Jurkat, Clone E6-1 (cell line): ENCODE results near the gene GLRA2.
"Not testable (repeated sequence)": the region's sequence is repeated elsewhere in the genome, so short reads cannot be mapped to it uniquely, and the experiment has no call there.

ENCODE experiments used
- DNase-seq: peaks from one replicate; pipeline ENCODE4 v3.0.0-alpha.2; 2011; ENCODE audit warnings: low read depth, low spot score
- H3K4me3 ChIP-seq: 2 replicates; pipeline ENCODE4 v1.5.1; 2011; ENCODE audit warnings: mild to moderate bottlenecking, low read length, control low read depth, moderate library complexity

The GLRA2 gene

GRCh38 chrX:14688331-14688730 lies 159.0 kb downstream of the GLRA2 start:
- not testable (repeated sequence) for DNase-seq, H3K4me3 ChIP-seq

DNA sequence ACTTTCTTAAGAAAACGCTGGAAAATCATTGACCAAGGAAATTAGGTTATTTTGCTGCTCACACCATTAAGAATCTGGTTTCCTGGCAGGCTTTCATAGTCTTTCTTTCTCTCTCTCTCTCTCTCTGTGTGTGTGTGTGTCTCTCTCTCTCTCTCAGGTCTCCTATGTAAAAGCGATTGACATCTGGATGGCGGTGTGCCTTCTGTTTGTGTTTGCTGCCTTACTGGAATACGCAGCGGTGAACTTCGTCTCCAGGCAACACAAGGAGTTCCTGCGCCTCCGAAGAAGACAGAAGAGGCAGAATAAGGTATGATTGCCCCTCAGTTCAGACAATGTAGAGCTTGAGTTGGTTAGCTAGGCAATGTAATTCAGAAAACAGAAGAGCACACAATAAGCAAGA lies 161.2 kb downstream of the GLRA2 start:
- DNase-seq = no peak
- no peak overlapping the region for H3K4me3 ChIP-seq

GRCh38 chrX:14694611-14695010 lies 165.3 kb downstream of the GLRA2 start:
- DNase-seq = no peak
- H3K4me3 ChIP-seq = no peak overlapping the region

- DNase-seq = no peak
- H3K4me3 ChIP-seq = no peak overlapping the region
Measured at GRCh38 chrX:14697451-14697850, 168.1 kb downstream of the GLRA2 start.

DNA sequence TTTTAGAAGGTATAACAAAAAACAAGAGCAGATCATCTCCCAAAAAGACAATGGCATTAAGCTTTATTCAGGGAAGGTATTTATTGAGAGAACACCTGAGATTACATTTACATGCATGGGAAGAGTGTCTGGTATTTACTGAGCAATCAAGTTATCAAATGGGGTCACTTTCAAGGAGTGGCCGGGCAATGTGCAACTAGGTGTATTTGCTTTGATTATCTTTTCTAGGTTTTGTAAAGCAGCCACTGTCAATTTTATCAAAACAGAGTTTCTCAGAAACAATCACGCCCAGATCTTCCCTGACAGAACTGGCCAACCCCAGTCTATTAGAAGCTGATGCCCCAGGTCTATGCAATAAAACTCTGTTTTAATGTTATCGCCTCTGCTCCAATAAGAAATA lies 169.5 kb downstream of the GLRA2 start:
- H3K4me3 ChIP-seq = no peak overlapping the region
- no peak for DNase-seq

DNA sequence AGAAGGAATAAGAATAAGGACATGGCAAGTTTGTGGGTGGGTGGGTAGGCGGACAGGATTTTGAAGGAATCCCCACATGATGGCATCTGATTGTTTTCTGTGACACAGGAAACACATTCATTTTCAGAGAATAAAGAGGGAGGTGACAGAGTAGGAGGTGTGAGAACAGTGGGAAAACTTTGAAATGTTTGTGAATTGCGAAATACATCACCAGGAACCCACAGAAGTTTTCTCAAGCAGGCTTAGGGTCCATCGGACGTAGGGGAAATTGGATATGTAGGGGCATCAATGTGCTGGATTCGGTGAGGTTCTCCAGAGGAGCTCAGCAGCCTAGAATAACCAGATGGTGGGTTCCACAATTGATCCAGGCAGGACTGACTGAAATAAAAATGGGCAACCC lies 171.6 kb downstream of the GLRA2 start:
- H3K4me3 ChIP-seq = no peak overlapping the region
- DNase-seq = no peak

GRCh38 chrX:14702145-14702544 lies 172.8 kb downstream of the GLRA2 start:
- H3K4me3 ChIP-seq = no peak overlapping the region
- no peak for DNase-seq

GRCh38 chrX:14712096-14712495 lies 182.8 kb downstream of the GLRA2 start:
- peak; percentile 0 for DNase-seq
- no peak overlapping the region for H3K4me3 ChIP-seq

- no peak for DNase-seq
- no peak overlapping the region for H3K4me3 ChIP-seq
Measured at GRCh38 chrX:14717949-14718348, 188.6 kb downstream of the GLRA2 start.

- DNase-seq = no peak
- no peak overlapping the region for H3K4me3 ChIP-seq
Measured at GRCh38 chrX:14718403-14718802, 189.1 kb downstream of the GLRA2 start.

- H3K4me3 ChIP-seq = no peak overlapping the region
- no peak for DNase-seq
Measured at GRCh38 chrX:14729058-14729457, 199.7 kb downstream of the GLRA2 start.

- no peak overlapping the region for H3K4me3 ChIP-seq
- DNase-seq = no peak
Measured at GRCh38 chrX:14738643-14739042, 209.3 kb downstream of the GLRA2 start.

GRCh38 chrX:14753441-14753840 lies 224.1 kb downstream of the GLRA2 start:
- DNase-seq = no peak
- no peak overlapping the region for H3K4me3 ChIP-seq

DNA sequence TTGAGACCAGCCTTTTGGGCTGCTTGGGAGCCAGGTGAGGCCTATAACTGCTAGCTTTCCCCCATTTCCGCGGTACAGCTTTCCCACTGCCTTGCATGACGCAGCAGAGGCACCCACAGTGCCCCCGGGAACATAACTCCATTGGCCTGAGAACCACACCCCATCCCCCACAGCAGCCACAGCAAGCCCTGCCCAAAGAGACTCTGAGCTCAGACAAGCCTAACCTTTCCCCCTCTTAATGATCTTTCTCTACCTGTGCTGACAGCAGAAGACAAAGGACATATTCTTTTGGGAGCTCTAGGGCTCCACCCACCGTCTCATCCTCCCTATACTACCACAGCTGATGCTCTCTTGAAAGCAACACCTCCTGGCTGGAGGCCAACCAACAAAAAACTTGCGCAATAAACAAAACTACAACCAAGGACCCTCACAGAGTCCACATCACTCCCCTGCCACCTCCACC lies 228.7 kb downstream of the GLRA2 start:
- H3K4me3 ChIP-seq = no peak overlapping the region
- no peak for DNase-seq

GRCh38 chrX:14775416-14775815 lies 246.1 kb downstream of the GLRA2 start:
- H3K4me3 ChIP-seq = no peak overlapping the region
- DNase-seq = no peak

DNA sequence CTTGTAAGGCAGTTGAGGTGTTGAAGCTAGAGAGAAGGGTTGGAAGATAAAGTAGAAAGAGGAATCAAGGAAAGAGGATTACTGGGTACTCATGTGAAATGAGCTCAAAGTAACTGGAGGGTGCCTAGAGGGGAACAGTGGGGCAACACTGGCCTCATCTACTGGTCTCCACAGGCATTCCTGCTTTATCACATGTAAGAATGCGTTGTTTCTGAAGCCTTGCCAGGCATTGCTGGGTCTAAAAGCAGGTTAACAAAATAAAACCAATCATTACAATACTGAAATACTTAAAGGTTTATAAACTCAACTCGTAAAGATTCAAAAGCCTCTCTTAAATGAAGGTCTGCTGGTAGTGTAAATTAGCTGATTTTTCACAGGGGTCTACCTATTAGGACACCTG lies 247.6 kb downstream of the GLRA2 start:
- no peak for DNase-seq
- no peak overlapping the region for H3K4me3 ChIP-seq

- no peak overlapping the region for H3K4me3 ChIP-seq
- no peak for DNase-seq
Measured at GRCh38 chrX:14777525-14777924, 248.2 kb downstream of the GLRA2 start.

- H3K4me3 ChIP-seq = no peak overlapping the region
- DNase-seq = no peak
Measured at GRCh38 chrX:14779580-14779979, 250.2 kb downstream of the GLRA2 start.
